Pulmonary artery endothelial cell (primary cell): ENCODE data around the gene SLC8A1. TPM values are rescaled to one million over a fixed set of nuclear protein-coding genes. Genes with fewer than 3 reads are reported as not detected.

Experiments used
- DNase-seq: peaks from one replicate; pipeline ENCODE4 v3.0.0-alpha.2; 2011; ENCODE audit warnings: low read depth, low spot score
- total RNA-seq: library from RNA; depleted of rRNA; stranded (reverse); fragments of >200 nt; gene quantifications from 2 replicates; pipeline ENCODE4 v1.2.3, GENCODE V29; 2014

SLC8A1 gene
- total RNA-seq, 1 donor from 2014 or later = 12.5 TPM

DNA sequence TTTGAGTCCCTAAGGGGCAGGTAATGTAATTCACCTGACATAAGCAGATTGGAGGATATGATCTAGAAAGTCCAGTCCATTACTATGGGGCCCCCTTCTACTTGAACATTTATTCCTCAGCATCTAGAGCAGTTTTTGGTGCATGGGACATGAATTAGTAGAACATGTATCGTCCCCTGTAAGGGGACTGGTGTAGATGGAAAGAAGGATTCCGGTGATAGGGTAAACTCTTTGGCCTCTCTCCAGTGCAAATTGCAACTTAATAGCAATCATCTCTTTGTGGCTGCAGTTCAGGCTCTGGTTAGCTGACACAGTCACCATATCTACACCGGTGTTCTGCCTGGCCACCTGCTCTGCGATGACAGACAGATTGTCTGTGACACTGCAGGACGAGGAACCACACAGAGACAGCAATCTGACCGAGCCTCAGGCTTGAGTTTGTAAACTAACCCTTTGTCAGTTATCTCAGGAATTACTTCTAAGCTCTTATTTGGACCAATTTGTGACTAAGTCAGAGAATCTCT lies 6.4 kb upstream of the SLC8A1 start:
- DNase-seq = no peak

DNA sequence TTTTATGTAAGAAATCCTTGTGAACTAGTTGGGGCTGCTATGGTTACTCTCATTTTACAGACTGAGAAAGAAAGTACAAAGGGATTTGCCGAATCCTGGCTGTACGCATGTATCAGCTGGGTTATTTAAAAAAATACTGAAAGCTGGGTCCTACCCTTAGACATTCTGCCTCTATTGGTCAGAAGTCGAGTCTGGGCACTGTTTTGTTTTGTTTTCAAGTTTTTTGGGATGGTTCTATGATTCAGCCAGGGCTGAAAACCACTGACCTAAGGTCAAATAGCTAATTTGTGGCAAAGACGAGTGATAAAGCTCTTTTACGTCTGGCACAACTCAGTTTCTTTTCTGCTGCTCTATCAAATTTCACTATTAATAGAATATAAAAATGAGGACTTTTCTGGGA lies 5.9 kb upstream of the SLC8A1 start:
- DNase-seq = no peak

DNA sequence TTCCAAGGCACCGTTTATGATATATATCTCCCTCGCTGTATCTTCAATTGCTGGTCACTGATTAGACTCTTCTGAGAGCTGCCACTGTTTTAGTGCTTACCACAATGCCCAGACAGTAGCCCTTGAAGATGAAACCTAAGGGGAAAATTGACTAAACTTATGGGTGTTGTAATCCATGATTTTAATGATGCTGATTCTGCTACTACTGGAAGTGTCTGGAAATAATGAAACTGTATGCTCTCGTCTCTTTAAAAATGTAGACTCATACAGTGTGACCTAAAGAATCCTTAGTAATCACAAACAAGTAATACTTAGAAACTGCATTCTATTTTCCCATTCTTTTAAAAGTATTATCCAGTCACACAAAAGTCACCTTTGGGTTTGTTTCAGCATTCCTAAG lies 5.5 kb upstream of the SLC8A1 start:
- DNase-seq = no peak

DNA sequence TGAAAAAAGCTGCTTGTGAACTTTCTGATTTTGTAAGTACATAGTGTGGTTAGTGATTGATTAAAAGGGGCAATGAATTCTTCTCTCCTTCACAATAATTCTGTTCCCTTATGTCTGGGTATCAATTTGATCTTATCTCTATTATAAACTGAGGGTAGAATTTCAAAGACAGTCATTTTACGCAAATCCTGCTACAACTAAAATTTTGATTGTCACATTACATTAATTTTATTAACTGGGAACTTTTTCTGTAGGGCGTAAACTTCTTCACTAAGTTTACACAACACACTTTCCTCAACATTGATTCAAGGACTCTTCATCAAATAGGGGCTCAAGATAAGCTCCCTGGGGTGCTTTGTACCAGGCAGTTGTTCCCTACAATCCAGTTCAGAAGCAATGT lies 5.0 kb upstream of the SLC8A1 start:
- no peak for DNase-seq

DNA sequence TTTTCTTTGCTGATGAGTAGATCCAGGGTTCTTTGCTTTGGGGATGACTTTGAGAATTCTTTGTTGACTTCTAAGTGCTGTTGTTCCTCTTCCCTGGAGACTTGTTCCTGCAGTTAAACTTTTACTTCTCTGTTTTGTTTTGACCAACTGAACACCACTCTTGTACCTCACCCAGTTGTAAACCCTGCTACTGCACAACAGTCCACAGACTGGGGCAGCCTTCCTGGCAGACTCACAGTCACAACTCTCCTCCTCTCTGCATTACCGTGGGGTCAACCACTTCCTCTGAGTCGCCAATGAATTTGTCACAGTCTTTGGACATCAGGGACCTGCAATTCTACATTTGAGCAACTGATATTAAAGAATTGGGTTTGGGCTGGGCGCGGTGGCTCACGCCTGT lies 3.8 kb upstream of the SLC8A1 start:
- DNase-seq = no peak

DNA sequence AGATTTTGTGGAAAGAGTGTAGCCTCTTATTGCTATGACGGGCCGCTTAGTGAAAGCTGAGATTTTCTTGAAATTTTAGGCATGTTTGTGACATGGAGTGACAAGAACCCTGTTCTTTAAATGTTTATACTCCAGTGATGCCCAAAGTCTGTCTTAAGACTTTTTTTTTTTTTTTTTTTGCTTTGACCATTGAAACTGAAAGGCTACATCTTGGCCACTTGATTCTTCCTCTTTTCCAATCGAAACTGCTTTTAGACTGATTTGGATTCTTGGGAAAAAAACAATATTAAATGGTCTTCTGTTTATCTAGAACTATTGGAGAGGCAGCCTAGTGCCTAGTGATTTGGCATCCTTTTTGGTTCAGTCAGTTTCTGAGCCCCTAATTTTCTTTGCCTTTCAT lies 2.4 kb upstream of the SLC8A1 start:
- DNase-seq = no peak

DNA sequence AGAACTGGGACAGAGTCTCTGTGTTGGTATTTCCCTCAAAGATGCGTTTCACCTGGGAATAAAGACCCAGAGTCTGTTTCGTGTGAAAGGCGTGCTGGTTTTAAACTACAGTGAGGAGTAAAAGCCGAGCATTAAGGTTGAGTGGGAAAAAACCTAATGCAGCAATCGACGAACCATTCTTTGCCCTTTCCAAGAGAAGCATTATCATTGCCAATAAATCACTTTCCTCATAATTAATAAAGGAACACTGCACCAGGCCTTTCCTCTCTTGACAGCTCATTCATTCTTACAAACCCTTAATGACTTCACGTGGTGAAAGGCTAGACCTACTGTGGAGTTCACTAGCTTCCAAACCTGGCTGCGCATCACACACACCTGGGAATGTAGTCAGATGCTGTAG lies 896 bp upstream of the SLC8A1 start:
- DNase-seq = no peak

DNA sequence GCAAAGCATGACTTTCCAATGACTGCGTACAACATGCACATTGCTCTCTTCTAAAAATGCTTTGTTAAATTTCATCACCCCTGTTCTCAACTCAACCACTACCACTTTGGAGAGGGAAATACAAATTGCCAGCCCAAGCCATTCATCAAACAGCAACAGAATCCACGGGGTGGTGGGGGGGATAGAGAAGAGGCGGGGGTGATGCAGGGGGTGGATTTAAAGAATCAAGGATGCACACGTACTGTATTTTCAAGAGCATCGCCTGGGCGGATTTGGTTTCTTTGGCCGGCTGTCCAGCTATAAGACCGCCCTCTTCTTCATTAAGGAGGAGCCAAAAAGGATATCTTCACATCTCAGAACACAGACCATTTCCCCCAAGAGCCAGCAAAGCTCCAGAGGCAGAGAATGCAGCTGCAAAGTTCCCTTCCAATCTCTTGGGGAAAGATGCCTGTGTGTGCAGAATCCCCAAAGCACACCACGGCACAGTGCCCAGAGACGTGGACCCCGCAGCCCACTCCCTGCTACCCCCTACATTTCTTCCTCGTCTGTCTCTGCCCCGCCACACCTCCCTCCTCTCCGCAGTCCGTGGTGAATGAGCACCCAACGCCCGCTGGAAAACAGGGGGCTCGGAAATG lies 977 bp downstream of the SLC8A1 start:
- DNase-seq = no peak

DNA sequence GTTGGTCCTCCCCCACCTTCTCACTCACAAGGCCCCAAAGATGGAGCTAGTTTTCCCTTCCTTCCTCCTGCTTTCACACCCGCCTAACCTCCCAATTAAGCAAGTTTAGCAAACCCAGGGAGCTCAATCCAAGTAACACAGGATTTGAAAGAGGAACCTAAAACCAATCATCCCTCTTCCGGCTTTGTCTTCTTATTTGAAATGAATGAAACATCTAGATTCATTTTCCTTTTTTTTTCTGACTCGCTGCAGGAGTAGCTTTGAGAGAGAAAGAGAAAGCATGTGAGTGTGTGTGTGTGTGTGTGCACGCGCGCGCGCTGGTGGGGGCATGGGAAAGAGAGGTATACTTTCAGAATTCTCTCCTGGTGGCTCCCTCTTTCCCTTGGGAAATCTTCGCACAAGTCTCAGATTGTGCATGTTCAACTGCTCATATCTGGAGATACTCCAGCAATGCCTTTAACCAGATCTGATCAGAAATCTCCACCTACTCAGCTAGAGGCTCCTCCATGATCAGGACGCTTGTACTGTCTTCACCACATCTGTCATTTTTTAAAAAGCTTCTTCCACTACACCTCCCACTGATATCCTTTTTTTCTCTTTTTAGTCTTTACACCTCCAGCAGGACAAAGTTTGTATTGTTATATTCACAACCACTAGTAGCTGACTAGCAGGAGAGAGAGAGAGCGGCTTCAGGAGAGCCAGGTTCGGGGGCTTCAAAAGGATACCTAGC lies 1.7 kb downstream of the SLC8A1 start:
- DNase-seq = no peak

DNA sequence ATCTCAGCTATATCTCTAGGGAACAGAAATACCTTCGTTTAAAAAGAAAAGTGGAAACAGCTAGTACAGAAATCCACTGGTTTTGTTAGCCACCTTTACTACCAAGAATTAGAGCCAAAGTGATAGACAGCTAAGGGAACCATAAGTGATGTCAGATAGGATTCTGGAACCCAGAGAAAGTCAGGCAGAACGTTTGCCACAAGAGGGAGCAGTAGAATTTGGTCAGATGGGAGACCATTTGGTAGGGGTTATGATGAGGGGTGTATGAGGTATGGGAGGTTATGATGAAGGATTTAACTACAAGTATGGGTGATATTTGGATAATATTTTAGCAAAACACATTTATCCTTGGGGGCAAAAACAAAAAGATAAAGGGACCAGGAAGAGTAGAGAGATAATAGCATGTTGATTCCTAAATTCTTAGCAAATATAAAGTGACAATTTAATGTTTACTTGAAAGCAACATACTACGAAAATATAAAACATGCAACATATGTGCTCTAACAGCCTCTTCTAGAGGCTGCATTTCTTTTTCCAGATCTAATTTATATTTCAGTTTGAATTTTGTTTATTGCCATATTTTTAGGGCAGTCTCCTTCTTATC lies 3.3 kb downstream of the SLC8A1 start:
- no peak for DNase-seq

DNA sequence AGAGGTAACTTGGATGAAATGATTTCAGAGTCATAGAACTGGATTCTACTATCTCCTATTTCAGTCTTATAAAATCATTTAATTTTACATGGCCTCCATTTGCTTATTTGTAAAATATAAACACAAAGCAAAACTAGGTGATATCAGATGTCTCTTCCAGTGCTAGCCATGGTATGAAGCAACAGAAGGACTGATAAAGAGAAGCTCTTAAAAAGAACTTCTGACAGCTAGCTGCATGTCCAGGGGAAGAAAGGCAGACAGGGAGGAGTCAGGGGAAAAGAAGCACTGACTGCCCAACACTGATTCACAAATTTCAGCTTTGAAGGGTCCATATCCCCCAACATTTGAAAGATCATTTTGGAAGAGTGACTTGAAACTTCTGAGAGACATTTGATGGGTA lies 6.4 kb downstream of the SLC8A1 start:
- no peak for DNase-seq

DNA sequence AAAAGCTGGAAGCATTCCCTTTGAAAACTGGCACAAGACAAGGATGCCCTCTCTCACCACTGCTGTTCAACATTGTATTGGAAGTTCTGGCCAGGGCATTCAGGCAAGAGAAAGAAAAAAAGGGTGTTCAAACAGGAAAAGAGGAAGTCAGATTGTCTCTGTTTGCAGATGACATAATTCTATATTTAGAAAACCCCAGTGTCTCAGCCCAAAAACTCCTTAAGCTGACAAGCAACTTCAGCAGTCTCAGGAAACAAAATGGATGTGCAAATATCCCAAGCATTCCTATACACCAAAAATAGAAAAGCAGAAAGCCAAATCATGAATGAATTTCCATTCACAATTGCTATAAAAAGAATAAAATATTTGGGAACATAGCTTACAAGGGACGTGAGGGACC lies 11.1 kb downstream of the SLC8A1 start:
- DNase-seq = no peak

DNA sequence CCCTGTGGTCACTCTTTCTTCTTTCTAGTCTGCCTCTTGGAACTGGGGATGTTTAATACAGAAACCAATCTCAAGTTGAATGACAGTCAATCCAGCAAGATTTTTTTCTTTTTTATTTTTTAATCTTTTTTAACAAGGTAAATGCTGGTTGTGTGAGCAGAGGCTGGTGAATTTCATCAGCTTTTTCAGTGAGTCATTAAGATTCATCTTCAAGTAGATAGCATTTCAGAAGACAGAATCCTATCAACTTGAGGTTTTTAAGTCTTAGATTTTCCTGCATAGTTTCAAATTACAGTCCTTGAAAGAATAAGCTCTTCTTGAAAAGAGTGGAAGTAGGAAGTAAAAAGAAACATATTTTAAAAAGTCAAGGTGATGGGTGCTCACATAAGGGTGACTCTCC lies 12.4 kb downstream of the SLC8A1 start:
- no peak for DNase-seq

DNA sequence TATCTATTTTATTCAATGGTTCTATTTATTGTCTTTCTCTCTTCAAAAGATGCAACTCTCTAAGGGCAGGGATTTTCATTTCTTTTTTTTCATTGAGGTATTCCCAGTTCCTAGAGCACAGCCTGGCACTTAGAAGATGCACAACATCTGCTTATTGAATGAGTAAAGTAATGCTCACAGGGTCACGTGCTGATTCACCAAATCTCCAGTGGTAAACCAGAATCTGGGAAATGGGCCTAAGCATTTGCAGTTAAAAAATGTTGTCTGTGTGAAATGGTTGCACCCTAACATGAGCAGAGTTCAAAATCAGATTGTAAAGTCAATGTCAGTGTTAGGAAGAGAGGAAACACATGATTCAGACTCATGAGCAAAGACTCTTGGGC lies 15.8 kb downstream of the SLC8A1 start:
- DNase-seq = no peak

DNA sequence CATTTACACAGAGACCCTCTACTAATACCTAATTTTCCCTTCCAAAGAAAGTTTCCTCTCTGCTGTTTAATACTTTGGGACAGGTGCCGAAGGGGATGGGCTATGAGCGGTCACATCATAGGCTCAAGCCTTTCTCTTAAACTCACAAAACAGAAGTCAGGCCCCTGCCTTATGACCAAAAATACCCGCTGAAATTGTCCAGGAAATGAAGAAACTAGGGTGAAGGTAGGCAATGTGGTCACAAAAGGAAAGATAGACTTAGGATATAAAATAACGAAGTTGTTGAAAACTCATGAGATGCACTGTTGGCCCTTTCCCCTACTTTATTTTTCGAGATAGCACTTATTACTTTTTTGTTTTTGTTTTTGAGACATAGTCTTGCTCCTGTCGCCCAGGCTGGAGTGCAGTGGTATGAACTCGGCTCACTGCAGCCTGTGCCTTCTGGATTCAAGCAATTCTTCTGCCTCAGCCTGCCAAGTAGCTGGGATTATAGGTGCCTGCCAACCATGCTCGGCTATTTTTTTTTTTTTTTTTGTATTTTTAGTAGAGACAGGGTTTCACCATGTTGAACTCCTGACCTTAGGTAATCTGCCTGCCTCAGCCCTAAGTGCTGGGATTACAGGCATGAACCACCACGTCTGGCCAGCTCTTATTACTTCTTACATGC lies 16.3 kb downstream of the SLC8A1 start:
- no peak for DNase-seq

DNA sequence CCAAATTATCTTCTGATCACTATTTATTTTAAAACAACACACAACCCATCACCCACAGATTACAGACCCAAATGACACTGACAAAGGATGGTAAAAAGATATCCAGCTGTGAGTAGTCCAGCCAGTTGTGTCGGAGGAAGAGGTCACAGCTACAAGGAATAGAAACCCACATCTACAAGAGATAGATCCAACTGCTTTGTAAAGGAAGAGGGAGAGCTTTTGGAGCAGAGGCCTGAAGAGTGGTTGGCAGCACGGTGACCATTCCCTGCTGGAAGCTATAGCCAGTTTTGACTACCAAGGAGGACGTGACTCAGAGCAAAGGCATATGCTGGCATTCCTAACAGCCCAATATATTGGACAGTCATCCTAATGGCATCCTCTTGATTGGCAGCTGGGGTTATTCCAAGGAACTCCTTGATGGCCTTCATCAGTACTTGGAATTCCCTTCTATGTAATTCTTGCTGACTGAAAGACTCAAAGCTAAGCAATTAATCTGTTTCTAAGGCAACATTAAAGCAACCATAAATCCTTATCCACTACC lies 17.1 kb downstream of the SLC8A1 start:
- DNase-seq = peak; percentile 94

DNA sequence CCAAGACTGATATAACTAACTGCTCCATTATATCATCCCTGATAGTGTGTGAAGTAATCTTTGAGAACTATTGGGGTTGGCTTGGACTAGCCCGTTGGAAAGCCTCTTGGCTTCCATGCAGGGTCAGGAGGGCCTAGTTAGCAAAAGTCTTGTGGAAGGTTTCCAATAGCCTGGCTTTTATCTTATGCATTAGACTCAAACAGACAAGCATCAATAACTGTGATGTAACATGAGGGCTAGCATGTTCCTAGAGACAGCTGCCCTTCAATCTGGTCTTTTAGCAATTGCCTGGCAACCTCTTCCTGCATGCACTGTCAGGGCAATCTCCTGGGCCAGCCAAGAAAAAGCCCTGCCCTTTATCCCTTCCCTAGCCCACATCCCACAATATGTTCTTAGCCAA lies 18.2 kb downstream of the SLC8A1 start:
- DNase-seq = no peak

DNA sequence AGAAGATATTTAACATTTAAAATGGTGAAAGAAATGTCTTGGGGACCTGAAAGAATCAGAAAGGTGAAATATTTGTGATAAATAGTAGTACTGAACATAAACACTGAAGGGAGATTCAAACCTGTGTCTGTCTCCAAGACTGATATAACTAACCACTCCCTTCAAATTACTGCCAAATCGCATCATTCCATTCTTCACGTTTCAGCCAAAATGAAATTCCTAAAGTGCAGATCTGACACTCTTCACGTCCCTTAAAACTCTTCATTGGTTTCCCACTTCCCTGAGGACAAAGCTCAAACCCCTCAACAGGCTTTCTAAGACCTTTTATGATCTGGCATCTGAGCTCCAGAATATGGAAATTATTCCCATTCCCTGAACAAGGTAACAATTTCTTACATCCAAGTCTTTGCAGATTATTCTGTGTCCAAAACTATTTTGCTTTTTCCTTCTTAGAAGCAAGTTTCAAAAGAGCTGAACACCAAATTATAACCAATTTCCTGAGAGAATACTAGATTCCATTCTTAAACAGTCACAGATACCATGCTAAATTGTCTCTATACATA lies 18.9 kb downstream of the SLC8A1 start:
- DNase-seq = no peak

DNA sequence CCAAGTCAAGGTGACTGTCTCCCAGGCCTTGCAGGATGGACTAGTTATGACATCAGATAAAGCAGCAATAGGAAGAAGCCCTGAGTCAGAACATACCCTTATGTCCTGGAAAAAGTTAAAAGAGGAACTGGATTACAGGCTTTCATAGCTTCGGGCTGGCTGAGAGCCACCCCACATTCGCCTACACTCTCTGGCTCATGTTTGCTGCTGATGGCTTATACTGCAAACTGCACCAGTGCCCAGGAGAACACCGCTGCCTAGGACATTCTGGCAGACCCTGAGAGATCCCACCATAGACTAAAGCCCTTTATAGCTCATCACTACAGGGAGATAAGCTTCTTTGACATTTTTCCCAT lies 20.3 kb downstream of the SLC8A1 start:
- DNase-seq = no peak

DNA sequence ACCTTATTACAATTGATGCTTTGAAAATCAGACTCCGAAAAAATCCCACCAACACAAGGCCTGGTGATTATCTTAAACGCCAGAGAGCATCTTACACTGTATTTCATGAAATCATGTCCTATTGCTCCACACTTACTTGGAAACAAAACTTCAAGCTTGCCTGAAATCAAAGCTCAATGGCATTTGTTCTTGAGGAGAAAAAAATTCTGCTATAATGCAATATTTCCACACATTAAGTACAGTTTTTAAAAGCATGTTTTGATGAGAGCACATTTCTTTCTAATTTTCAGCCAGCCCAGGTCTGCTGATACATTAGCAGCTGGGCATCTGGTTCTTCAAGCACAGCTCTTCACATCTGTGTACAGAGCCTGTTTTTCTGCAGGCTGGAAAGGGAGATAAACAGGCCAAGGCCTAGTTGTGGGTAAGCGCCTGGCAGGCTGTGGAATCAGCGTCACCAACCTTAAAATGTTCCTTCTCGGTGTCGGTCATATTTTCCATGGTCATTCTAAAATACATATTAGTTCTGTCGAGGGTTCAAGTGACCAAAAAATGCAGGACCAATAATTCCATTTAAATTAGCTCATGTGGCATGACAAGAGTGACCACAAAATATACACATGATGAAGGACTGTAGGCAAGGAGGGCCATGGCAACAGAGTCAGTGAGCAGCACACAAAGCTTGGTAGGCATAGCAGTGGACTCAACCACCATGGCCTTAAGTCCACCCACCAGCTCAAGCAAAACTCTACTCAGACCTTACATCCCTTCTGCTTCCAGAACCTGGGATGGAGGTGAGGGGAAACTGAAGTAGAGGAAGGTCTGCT lies 20.9 kb downstream of the SLC8A1 start:
- DNase-seq = no peak

DNA sequence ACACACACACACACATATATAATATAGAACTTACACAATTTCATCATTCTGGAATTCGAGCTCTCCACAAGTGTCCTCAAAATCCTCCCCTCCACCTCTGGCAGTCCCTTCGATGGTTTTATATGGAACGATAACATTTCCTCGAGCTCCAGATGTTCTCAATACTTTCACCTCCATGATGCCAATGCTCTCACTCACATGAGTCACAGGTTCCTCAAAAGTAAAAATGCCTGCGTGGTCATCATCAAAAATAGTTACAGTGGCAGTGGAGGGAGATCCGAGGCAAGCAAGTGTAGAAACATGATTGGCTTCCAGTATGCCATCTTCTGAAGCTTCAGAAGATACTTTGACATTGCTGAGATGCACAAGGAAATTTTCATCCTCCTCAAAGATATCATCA lies 23.5 kb downstream of the SLC8A1 start:
- no peak for DNase-seq
